ENCODE results near the gene JARID2. TPM values are rescaled to one million over a fixed set of nuclear protein-coding genes. Genes with fewer than 3 reads are reported as not detected.

Gene JARID2
- total and polyA plus RNA-seq, 9 of the 15 experiments (the other 6 are each of a cell fraction or from before 2014, with no cell fraction given) = 5.0 to 29.0 (median 15.6) TPM

GRCh38 chr6:15331143-15331542, 85.3 kb downstream of the JARID2 start (continued):
- TF ChIP-seq MGA (IDR thresholded peaks at IDR 0.05) = no peak
- no peak for TF ChIP-seq ZNF592 (IDR thresholded peaks at IDR 0.05)
- TF ChIP-seq ZNF124 (CRISPR knock-in tag; IDR thresholded peaks at IDR 0.05) = no peak
- TF ChIP-seq SNRNP70 (optimal IDR thresholded peaks at IDR 0.05; ENCODE audit: low read depth, low read length) = no peak
- no peak for TF ChIP-seq HOMEZ (CRISPR knock-in tag; IDR thresholded peaks at IDR 0.05)
- no peak for TF ChIP-seq HEY1 (CRISPR knock-in tag; IDR thresholded peaks at IDR 0.05; ENCODE audit: borderline replicate concordance)
- TF ChIP-seq ZSCAN29 (IDR thresholded peaks at IDR 0.05) = no peak
- TF ChIP-seq KDM4B (IDR thresholded peaks at IDR 0.05; ENCODE audit: borderline replicate concordance in 2 of 2, low read depth in 1 of 2) = no peak
- TF ChIP-seq HDAC1 (IDR thresholded peaks at IDR 0.05) = no peak
- no peak for TF ChIP-seq ELK1 (CRISPR knock-in tag; IDR thresholded peaks at IDR 0.05)

Data from K562 (cell line).